ENCODE data around the gene NECTIN1.
A peak's percentile ranks its signal among the peaks of the same experiment; 100 is the strongest.

NECTIN1 gene

DNA sequence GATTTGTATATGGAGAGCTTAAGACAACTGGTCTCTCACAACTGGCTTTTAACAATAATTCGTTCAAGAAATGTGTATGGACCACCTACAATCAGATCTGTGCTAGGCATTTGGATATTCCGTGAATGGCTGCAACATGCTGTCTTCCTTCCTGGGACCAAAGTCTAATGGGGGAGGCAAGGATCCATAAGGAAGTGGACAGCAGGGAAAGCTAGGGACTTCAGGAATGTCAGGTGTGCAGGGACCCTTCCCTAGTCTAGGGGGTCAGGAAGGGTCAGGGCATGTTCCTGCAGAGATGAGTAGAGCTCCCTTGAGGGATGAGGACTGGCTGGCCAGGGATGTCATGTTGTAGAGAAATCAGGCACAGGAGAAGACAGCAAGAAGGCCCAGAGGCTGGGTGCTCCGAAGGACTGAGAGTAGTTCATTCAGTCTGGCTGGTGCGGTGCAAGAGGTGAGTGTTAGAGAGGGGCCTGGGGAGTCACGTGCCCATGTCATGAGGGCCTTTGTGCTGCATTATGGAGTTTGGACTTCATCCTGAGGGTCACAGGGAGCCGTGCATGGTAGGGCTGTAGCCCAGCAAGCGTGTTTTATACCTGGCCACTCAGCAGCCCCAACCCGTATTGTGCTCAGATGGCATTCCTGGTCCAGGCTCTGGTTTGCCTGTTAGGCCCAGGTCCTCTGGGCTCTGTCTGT is 8.5 kb upstream of the NECTIN1 start:
- ChIA-PET POLR2A (no interaction called here), CTCF (interaction anchor here (1.5 to 4.1 kb wide), 5 partner anchors 7 to 64 kb away, joined by 5 to 47 read pairs (median 6); partner anchors contain the start of gene NECTIN1)
- no peak for DNase-seq (ENCODE audit: extremely low spot score)
- TF ChIP-seq, protein P1, sequence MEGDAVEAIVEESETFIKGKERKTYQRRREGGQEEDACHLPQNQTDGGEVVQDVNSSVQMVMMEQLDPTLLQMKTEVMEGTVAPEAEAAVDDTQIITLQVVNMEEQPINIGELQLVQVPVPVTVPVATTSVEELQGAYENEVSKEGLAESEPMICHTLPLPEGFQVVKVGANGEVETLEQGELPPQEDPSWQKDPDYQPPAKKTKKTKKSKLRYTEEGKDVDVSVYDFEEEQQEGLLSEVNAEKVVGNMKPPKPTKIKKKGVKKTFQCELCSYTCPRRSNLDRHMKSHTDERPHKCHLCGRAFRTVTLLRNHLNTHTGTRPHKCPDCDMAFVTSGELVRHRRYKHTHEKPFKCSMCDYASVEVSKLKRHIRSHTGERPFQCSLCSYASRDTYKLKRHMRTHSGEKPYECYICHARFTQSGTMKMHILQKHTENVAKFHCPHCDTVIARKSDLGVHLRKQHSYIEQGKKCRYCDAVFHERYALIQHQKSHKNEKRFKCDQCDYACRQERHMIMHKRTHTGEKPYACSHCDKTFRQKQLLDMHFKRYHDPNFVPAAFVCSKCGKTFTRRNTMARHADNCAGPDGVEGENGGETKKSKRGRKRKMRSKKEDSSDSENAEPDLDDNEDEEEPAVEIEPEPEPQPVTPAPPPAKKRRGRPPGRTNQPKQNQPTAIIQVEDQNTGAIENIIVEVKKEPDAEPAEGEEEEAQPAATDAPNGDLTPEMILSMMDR (IDR thresholded peaks at IDR 0.05; ENCODE audit: control extremely low read depth, extremely low read depth, low read depth, missing control alignments), result no peak

DNA sequence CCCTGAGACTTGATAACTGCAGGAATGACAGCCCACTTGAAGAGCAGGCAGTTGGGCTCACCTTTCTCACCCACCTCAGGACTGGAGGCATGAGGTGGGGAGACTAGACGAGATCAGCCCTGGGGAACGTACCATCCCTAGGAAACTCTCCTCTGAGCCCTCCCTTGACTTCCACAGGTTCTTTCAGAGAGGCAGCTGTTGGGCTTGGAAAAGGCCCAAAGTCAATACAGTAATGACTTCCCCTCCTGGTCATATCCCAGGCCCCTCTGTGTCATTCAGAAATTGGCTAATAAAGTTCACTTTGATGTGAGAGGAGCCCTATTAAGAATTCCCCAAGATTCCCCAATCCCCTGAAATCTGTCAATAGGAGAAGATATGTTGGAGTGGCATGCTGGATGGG is 5.8 kb upstream of the NECTIN1 start:
- DNase-seq (ENCODE audit: extremely low spot score), result no peak
- CTCF ChIA-PET, result no interaction called here
- POLR2A ChIA-PET, result no interaction called here
- TF ChIP-seq, protein P1 (IDR thresholded peaks at IDR 0.05; ENCODE audit: control extremely low read depth, extremely low read depth, low read depth, missing control alignments), result no peak

DNA sequence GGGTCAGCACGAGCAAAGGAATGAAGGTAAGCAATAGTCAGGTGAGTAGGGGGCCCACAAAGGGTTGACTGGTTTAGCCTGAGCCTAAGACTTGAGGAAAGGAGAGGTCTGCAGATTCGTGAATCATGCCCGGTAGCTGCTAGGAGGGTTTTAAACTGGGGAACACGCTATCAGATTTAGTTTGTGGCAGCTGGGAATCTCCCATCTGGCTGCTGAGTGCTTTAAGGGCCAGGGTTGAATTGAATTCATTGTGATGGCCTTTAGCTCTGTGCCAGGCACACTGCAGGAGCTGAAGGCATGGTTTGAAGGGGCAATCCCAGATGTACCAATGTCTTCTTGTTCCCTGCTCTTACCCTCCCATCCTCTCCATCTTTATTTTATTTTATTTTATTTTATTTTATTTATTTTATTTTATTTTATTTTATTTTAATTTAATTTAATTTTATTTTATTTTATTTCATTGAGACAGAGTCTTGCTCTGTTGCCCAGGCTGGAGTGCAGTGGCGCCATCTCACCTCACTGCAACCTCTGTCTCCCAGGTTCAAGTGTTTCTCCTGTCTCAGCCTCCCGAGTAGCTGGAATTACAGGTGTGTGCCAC is 1.9 kb upstream of the NECTIN1 start:
- CTCF ChIA-PET, result interaction anchor here (1.5 to 3.6 kb wide), 4 partner anchors 8 to 57 kb away, joined by 3 to 47 read pairs (median 29); no protein-coding TSS in a partner anchor
- TF ChIP-seq, protein P1 (IDR thresholded peaks at IDR 0.05; ENCODE audit: control extremely low read depth, extremely low read depth, low read depth, missing control alignments), result no peak
- POLR2A ChIA-PET, result no interaction called here
- DNase-seq (ENCODE audit: extremely low spot score), result no peak

DNA sequence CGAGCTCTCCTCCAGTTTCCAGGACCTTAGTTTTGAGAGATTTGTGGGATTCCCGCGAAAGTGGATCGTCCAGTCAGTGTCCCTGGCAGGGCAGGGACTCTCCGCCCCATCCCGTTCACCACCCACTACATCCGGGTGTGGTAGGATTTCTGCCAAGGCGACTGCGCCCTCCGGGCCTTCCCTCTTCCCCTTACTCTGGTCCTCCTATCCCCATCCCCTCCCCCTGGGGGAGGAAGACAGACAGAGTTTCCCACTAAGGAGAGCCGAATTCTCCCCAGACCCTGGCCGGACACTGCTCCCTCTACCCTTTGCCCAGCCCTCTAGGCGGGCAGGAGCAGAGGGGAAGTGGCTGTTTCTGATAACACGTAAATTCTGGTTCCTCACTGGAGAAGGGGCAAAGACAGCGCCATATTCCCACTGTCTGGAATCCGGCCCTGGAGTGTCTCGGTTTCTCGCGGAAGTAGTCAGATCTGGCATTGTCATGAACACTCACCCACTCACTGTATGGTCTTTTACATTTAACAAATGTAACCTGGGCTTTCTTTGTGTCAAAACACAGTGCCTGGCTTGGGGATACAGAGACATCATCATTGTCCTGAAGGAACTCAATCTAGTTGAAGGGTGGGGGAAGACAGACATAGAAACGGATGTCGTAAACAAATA is 1.1 kb upstream of the NECTIN1 start:
- CTCF ChIA-PET, result interaction anchor here (0.7 to 3.6 kb wide), 36 partner anchors 9 to 522 kb away, joined by 3 to 78 read pairs (median 8); no protein-coding TSS in a partner anchor
- DNase-seq (ENCODE audit: extremely low spot score), result peak; percentile 40
- TF ChIP-seq, protein P1 (IDR thresholded peaks at IDR 0.05; ENCODE audit: control extremely low read depth, extremely low read depth, low read depth, missing control alignments), result no peak
- POLR2A ChIA-PET, result interaction anchor here (1.0 to 3.0 kb wide), 2 partner anchors 20 to 56 kb away, joined by 3 to 11 read pairs; no protein-coding TSS in a partner anchor

DNA sequence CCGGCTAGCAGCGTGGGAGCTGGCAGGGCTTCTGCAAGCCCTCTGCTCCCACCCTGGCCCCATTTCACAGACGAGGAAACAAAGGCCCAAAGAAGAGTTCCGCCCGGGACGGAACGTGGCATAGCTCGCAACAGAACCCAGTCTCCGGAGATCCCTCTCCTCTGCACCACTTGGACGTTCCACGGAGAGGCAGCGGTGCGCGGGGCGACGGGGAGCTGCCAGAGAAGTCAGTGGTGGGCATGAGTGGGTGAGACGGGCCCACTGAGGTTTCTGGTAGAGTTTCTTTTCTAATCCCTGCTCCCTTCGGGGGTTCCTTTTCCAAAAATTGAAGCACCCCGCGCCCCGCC is 554 bp upstream of the NECTIN1 start:
- TF ChIP-seq, protein P1 (IDR thresholded peaks at IDR 0.05; ENCODE audit: control extremely low read depth, extremely low read depth, low read depth, missing control alignments), result no peak
- no peak for DNase-seq (ENCODE audit: extremely low spot score)
- ChIA-PET CTCF (interaction anchor here (0.7 to 3.6 kb wide), 41 partner anchors 9 to 573 kb away, joined by 3 to 78 read pairs (median 6); no protein-coding TSS in a partner anchor), POLR2A (interaction anchor here (0.6 to 3.0 kb wide), 4 partner anchors 10 to 108 kb away, joined by 3 to 11 read pairs (median 4); no protein-coding TSS in a partner anchor)

DNA sequence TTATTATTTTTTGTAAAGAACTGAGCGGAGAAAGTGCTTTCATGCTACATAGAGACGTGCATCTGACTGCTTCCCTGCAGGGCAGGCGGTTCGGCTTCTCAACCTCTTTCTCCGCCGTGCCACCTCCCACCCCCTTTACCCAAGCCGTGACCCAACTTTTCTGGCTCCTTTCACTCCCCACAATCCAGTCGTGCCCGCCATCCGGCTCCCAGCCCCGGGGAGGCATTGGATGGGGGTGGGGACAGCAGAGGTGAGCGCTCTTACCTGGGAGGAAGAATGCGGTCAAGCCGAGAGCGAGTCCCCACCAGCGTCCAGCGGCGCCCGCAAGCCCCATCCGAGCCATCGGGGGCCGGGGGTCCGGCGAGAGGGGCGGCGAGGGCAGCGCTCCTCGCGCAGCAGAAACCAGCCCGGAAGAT is 781 bp downstream of the NECTIN1 start:
- TF ChIP-seq, protein P1 (IDR thresholded peaks at IDR 0.05; ENCODE audit: control extremely low read depth, extremely low read depth, low read depth, missing control alignments), result no peak
- peak; percentile 44 for DNase-seq (ENCODE audit: extremely low spot score)
- POLR2A ChIA-PET, result interaction anchor here (3.0 kb wide), 1 partner anchor 54 kb away, joined by 11 read pairs; no protein-coding TSS in a partner anchor
- CTCF ChIA-PET, result interaction anchor here (0.9 to 2.4 kb wide), 11 partner anchors 10 to 58 kb away, joined by 3 to 68 read pairs (median 5); no protein-coding TSS in a partner anchor

Measured in GM10248 (cell line).